Measurements from ENCODE around the gene GUSB. TPM values are rescaled to one million over a fixed set of nuclear protein-coding genes. Genes with fewer than 3 reads are reported as not detected.

The GUSB gene
- total RNA-seq, 1 experiment from 2014 or later: 42.3 TPM

DNA sequence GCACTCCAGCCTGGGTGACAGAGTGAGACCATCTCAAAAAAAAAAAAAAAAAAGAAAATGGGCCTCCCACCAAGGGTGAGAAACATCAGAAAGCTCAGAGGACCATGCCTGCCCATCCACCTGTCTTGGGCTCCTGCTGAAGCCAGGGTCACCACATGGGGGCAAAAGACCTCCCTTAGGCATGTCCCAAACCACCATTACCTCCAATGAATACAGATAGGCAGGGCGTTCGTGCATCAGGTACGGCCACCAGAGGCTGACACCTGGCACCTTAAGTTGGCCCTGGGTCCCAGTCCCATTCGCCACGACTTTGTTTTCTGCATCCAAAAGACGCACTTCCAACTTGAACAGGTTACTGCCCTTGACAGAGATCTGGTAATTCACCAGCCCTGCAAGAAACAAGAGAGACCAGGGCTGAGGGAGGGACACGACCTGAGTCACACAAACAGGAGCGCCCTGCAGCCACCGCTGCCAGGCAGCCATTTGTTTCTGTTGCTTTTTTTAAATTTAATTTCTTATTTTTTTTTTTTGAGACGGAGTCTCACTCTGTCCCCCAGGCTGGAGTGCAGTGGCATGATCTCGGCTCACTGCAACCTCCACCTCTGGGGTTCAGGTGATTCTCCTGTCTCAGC, 6.1 kb downstream of the GUSB start (continued):
- TF ChIP-seq, protein P1, sequence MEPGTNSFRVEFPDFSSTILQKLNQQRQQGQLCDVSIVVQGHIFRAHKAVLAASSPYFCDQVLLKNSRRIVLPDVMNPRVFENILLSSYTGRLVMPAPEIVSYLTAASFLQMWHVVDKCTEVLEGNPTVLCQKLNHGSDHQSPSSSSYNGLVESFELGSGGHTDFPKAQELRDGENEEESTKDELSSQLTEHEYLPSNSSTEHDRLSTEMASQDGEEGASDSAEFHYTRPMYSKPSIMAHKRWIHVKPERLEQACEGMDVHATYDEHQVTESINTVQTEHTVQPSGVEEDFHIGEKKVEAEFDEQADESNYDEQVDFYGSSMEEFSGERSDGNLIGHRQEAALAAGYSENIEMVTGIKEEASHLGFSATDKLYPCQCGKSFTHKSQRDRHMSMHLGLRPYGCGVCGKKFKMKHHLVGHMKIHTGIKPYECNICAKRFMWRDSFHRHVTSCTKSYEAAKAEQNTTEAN (CRISPR knock-in tag; IDR thresholded peaks at IDR 0.05): no peak
- TF ChIP-seq, protein P2, sequence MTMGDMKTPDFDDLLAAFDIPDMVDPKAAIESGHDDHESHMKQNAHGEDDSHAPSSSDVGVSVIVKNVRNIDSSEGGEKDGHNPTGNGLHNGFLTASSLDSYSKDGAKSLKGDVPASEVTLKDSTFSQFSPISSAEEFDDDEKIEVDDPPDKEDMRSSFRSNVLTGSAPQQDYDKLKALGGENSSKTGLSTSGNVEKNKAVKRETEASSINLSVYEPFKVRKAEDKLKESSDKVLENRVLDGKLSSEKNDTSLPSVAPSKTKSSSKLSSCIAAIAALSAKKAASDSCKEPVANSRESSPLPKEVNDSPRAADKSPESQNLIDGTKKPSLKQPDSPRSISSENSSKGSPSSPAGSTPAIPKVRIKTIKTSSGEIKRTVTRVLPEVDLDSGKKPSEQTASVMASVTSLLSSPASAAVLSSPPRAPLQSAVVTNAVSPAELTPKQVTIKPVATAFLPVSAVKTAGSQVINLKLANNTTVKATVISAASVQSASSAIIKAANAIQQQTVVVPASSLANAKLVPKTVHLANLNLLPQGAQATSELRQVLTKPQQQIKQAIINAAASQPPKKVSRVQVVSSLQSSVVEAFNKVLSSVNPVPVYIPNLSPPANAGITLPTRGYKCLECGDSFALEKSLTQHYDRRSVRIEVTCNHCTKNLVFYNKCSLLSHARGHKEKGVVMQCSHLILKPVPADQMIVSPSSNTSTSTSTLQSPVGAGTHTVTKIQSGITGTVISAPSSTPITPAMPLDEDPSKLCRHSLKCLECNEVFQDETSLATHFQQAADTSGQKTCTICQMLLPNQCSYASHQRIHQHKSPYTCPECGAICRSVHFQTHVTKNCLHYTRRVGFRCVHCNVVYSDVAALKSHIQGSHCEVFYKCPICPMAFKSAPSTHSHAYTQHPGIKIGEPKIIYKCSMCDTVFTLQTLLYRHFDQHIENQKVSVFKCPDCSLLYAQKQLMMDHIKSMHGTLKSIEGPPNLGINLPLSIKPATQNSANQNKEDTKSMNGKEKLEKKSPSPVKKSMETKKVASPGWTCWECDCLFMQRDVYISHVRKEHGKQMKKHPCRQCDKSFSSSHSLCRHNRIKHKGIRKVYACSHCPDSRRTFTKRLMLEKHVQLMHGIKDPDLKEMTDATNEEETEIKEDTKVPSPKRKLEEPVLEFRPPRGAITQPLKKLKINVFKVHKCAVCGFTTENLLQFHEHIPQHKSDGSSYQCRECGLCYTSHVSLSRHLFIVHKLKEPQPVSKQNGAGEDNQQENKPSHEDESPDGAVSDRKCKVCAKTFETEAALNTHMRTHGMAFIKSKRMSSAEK (CRISPR knock-in tag; IDR thresholded peaks at IDR 0.05; ENCODE audit: borderline replicate concordance): no peak
- TF ChIP-seq CREM (CRISPR knock-in tag; IDR thresholded peaks at IDR 0.05) (no peak), FOXK1 (CRISPR knock-in tag; IDR thresholded peaks at IDR 0.05) (no peak), IRF2 (CRISPR knock-in tag; IDR thresholded peaks at IDR 0.05; ENCODE audit: borderline replicate concordance, low read depth) (no peak), NR2C2 (CRISPR knock-in tag; IDR thresholded peaks at IDR 0.05) (no peak), ZNF671 (CRISPR knock-in tag; IDR thresholded peaks at IDR 0.05) (no peak), RORB (CRISPR knock-in tag; IDR thresholded peaks at IDR 0.05) (no peak)
- TF ChIP-seq, protein P3, sequence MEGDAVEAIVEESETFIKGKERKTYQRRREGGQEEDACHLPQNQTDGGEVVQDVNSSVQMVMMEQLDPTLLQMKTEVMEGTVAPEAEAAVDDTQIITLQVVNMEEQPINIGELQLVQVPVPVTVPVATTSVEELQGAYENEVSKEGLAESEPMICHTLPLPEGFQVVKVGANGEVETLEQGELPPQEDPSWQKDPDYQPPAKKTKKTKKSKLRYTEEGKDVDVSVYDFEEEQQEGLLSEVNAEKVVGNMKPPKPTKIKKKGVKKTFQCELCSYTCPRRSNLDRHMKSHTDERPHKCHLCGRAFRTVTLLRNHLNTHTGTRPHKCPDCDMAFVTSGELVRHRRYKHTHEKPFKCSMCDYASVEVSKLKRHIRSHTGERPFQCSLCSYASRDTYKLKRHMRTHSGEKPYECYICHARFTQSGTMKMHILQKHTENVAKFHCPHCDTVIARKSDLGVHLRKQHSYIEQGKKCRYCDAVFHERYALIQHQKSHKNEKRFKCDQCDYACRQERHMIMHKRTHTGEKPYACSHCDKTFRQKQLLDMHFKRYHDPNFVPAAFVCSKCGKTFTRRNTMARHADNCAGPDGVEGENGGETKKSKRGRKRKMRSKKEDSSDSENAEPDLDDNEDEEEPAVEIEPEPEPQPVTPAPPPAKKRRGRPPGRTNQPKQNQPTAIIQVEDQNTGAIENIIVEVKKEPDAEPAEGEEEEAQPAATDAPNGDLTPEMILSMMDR (IDR thresholded peaks at IDR 0.05): no peak
- TF ChIP-seq, protein P4, sequence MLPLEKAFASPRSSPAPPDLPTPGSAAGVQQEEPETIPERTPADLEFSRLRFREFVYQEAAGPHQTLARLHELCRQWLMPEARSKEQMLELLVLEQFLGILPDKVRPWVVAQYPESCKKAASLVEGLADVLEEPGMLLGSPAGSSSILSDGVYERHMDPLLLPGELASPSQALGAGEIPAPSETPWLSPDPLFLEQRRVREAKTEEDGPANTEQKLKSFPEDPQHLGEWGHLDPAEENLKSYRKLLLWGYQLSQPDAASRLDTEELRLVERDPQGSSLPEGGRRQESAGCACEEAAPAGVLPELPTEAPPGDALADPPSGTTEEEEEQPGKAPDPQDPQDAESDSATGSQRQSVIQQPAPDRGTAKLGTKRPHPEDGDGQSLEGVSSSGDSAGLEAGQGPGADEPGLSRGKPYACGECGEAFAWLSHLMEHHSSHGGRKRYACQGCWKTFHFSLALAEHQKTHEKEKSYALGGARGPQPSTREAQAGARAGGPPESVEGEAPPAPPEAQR (CRISPR knock-in tag; IDR thresholded peaks at IDR 0.05): no peak

DNA sequence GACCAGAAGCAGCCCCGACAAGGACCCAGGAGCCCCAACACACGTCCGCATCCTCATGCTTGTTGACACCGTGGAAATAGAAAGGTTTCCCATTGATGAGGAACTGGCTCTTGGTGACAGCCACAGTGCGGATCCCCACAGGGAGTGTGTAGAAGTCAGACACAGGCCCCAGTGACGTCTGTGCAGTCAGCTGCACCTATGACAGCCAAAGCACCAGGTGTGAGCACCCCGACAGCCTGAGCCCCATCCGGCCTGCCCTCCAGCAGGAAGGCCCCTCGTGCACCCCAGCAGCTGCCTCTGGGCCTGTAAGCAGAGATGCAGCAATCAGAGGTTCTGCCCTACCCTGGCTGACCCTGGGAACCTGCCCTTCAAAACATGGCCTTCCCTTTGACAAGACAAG, 7.1 kb downstream of the GUSB start:
- ChIA-PET CTCF (no interaction called here), POLR2A (no interaction called here)
- Mint-ChIP-seq H3K27me3 (ENCODE audit: low read depth) (no peaks in the 10 kb centered on the region), H3K9me3 (no peaks in the 10 kb centered on the region), H3K27ac (no peak overlapping the region), H3K4me3 (no peak overlapping the region), H3K4me1 (no peaks in the 10 kb centered on the region), H3K36me3 (peaks cover 46% of the 10 kb centered on the region)
- ATAC-seq (no peak), DNase-seq (ENCODE audit: low spot score) (no peak)
- no peak for TF ChIP-seq ESRRA (CRISPR knock-in tag; IDR thresholded peaks at IDR 0.05; ENCODE audit: borderline replicate concordance)
- TF ChIP-seq, protein P4 (CRISPR knock-in tag; IDR thresholded peaks at IDR 0.05): no peak
- TF ChIP-seq NR2C2 (CRISPR knock-in tag; IDR thresholded peaks at IDR 0.05): no peak
- TF ChIP-seq, protein P2 (CRISPR knock-in tag; IDR thresholded peaks at IDR 0.05; ENCODE audit: borderline replicate concordance): no peak
- TF ChIP-seq, protein P5, sequence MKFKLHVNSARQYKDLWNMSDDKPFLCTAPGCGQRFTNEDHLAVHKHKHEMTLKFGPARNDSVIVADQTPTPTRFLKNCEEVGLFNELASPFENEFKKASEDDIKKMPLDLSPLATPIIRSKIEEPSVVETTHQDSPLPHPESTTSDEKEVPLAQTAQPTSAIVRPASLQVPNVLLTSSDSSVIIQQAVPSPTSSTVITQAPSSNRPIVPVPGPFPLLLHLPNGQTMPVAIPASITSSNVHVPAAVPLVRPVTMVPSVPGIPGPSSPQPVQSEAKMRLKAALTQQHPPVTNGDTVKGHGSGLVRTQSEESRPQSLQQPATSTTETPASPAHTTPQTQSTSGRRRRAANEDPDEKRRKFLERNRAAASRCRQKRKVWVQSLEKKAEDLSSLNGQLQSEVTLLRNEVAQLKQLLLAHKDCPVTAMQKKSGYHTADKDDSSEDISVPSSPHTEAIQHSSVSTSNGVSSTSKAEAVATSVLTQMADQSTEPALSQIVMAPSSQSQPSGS (CRISPR knock-in tag; IDR thresholded peaks at IDR 0.05; ENCODE audit: borderline replicate concordance, low read depth): no peak
- TF ChIP-seq ZNF423 (CRISPR knock-in tag; IDR thresholded peaks at IDR 0.05): no peak
- TF ChIP-seq, protein P6, sequence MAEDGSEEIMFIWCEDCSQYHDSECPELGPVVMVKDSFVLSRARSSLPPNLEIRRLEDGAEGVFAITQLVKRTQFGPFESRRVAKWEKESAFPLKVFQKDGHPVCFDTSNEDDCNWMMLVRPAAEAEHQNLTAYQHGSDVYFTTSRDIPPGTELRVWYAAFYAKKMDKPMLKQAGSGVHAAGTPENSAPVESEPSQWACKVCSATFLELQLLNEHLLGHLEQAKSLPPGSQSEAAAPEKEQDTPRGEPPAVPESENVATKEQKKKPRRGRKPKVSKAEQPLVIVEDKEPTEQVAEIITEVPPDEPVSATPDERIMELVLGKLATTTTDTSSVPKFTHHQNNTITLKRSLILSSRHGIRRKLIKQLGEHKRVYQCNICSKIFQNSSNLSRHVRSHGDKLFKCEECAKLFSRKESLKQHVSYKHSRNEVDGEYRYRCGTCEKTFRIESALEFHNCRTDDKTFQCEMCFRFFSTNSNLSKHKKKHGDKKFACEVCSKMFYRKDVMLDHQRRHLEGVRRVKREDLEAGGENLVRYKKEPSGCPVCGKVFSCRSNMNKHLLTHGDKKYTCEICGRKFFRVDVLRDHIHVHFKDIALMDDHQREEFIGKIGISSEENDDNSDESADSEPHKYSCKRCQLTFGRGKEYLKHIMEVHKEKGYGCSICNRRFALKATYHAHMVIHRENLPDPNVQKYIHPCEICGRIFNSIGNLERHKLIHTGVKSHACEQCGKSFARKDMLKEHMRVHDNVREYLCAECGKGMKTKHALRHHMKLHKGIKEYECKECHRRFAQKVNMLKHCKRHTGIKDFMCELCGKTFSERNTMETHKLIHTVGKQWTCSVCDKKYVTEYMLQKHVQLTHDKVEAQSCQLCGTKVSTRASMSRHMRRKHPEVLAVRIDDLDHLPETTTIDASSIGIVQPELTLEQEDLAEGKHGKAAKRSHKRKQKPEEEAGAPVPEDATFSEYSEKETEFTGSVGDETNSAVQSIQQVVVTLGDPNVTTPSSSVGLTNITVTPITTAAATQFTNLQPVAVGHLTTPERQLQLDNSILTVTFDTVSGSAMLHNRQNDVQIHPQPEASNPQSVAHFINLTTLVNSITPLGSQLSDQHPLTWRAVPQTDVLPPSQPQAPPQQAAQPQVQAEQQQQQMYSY (CRISPR knock-in tag; IDR thresholded peaks at IDR 0.05): no peak
